ENCODE results near the gene MAGEF1. TPM values are rescaled to one million over a fixed set of nuclear protein-coding genes. Genes with fewer than 3 reads are reported as not detected.

Gene MAGEF1
- total RNA-seq, 1 donor, result 23.7 TPM

Other genes starting within 250 kb of the MAGEF1 start
- 2.2 and 3.5 TPM in 2 replicates for gene EPHB3, start 150.3 kb downstream of the MAGEF1 start, total RNA-seq
- gene VPS8, start 100.1 kb upstream of the MAGEF1 start, total RNA-seq, result 86.7 and 92.8 TPM in 2 replicates